ENCODE results near the gene GRIA4. TPM values are rescaled to one million over a fixed set of nuclear protein-coding genes. Genes with fewer than 3 reads are reported as not detected.
"Not testable (repeated sequence)": the region's sequence is repeated elsewhere in the genome, so short reads cannot be mapped to it uniquely, and the experiment has no call there.

The GRIA4 gene
- total and polyA plus RNA-seq, 7 donors = 0.03 to 0.17 (median 0.06) TPM; not detected in 4

GRCh38 chr11:105754716-105755115 lies 144.8 kb downstream of the GRIA4 start:
- no peaks in the 10 kb centered on the region for H3K27me3 ChIP-seq (ENCODE audit: insufficient read depth in 3 of 3, low read length in 2 of 3)
- H3K9me3 ChIP-seq = no peaks in the 10 kb centered on the region
- ATAC-seq (no peak), DNase-seq (no peak)
- WGBS, 3 donors = 78 to 89% (median 81%) methylated on average over 1 of the region's 1 CpG
- no peaks in the 10 kb centered on the region for H3K36me3 ChIP-seq (ENCODE audit: insufficient read depth in 1 of 2, low read depth in 1 of 2)
- intact Hi-C loops (cut with DNase I) = no loop called here
- H3K4me1 ChIP-seq = no peaks in the 10 kb centered on the region
- TF ChIP-seq CTCF (IDR thresholded peaks at IDR 0.05) = no peak
- H3K4me3 ChIP-seq = no peak overlapping the region
- no peak overlapping the region for H3K27ac ChIP-seq

DNA sequence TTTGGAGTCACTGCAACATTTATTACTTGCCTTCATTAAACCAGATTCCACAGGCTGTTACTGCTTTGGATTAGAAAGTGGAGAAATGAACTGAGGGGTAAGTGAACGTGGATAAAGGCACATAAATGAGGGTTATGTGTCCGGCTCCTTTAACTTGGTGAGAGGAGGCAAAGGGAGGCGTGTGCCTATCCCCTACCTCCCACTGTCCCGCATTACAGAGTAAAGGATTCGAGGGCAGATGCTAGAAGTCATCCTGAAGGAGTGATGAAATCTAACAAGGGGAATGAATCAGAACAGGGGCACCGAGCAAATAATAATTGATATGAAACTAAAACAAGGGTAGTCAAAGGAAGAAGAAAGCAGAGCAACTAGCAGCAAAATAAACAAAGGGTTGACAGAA lies 147.2 kb downstream of the GRIA4 start:
- H3K27me3 ChIP-seq (ENCODE audit: insufficient read depth in 3 of 3, low read length in 2 of 3) = no peaks in the 10 kb centered on the region
- no peaks in the 10 kb centered on the region for H3K36me3 ChIP-seq (ENCODE audit: insufficient read depth in 1 of 2, low read depth in 1 of 2)
- no peaks in the 10 kb centered on the region for H3K9me3 ChIP-seq
- ATAC-seq (no peak), DNase-seq (no peak)
- no peak overlapping the region for H3K27ac ChIP-seq
- intact Hi-C loops (cut with DNase I) = no loop called here
- WGBS, 3 donors = 75 to 78% (median 77%) methylated on average over 6 of the region's 6 CpGs
- TF ChIP-seq CTCF (IDR thresholded peaks at IDR 0.05) = no peak
- no peak overlapping the region for H3K4me3 ChIP-seq
- H3K4me1 ChIP-seq = no peaks in the 10 kb centered on the region

DNA sequence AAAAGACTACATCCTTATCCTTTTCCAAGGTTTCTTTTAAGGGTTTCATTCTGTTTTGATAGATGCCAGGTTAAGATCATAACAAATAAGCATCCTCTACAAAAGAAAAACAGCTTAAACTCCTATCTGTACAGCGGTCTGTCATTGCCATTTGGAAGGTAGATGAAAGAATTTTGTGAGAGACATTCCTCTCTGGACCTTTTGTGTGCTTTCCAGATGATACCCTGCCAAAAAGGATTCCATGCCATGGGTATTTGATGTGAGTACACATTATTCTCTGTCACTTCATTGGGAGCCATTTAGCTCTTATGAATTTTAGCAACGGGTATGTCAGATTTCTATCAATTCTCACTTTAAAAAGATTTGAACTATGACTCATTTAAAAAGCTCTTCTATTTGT lies 153.7 kb downstream of the GRIA4 start:
- no peak overlapping the region for H3K4me3 ChIP-seq
- no peaks in the 10 kb centered on the region for H3K9me3 ChIP-seq
- no peaks in the 10 kb centered on the region for H3K36me3 ChIP-seq (ENCODE audit: insufficient read depth in 1 of 2, low read depth in 1 of 2)
- WGBS, 3 donors = 23 to 46% (median 40%) methylated on average over 2 of the region's 2 CpGs
- DNase-seq = no peak
- no peak for ATAC-seq
- H3K27ac ChIP-seq = no peak overlapping the region
- H3K4me1 ChIP-seq = no peaks in the 10 kb centered on the region
- H3K27me3 ChIP-seq (ENCODE audit: insufficient read depth in 3 of 3, low read length in 2 of 3) = no peaks in the 10 kb centered on the region
- no peak for TF ChIP-seq CTCF (IDR thresholded peaks at IDR 0.05)
- intact Hi-C loops (cut with DNase I) = no loop called here

- Histone ChIP-seq H3K27me3 (ENCODE audit: insufficient read depth in 3 of 3, low read length in 2 of 3) (no peaks in the 10 kb centered on the region), H3K4me1 (no peaks in the 10 kb centered on the region), H3K27ac (no peak overlapping the region), H3K36me3 (ENCODE audit: insufficient read depth in 1 of 2, low read depth in 1 of 2) (no peaks in the 10 kb centered on the region), H3K9me3 (no peaks in the 10 kb centered on the region), H3K4me3 (no peak overlapping the region)
- intact Hi-C loops (cut with DNase I) = no loop called here
- no peak for TF ChIP-seq CTCF (IDR thresholded peaks at IDR 0.05)
- DNase-seq = no peak
- ATAC-seq = no peak
Measured at GRCh38 chr11:105767931-105768330, 158.1 kb downstream of the GRIA4 start.

DNA sequence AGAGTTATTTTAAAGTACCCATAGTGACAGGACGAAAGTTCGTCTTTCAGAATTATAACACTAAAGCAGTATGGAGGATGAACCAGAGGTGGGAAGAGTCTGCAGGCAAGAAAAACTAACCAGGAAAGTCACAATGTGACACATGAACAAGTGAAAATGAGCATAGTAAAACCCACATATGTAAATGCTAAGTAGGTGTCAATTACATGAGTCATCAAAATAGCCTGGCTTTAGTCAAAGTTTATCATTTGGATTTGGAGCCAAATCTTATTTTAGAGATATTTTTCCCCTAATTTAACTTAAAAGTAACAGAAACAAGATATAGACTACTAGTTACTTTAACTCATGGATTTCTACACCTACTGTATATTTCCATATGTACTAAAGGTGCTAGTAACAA lies 159.8 kb downstream of the GRIA4 start:
- no peak for TF ChIP-seq CTCF (IDR thresholded peaks at IDR 0.05)
- Histone ChIP-seq H3K27ac (no peak overlapping the region), H3K4me3 (no peak overlapping the region), H3K36me3 (ENCODE audit: insufficient read depth in 1 of 2, low read depth in 1 of 2) (no peaks in the 10 kb centered on the region), H3K4me1 (no peaks in the 10 kb centered on the region), H3K27me3 (ENCODE audit: insufficient read depth in 3 of 3, low read length in 2 of 3) (no peaks in the 10 kb centered on the region), H3K9me3 (no peaks in the 10 kb centered on the region)
- no peak for DNase-seq
- 94 to 100% (median 100%) methylated on average over 2 of the region's 2 CpGs for WGBS, 3 donors
- intact Hi-C loops (cut with DNase I) = no loop called here
- ATAC-seq = no peak

GRCh38 chr11:105773452-105773851 lies 163.6 kb downstream of the GRIA4 start:
- not testable (repeated sequence) for DNase-seq; H3K36me3 ChIP-seq (ENCODE audit: insufficient read depth in 1 of 2, low read depth in 1 of 2); H3K4me3 ChIP-seq

More at GRCh38 chr11:105773452-105773851, 163.6 kb downstream of the GRIA4 start:
- ATAC-seq; H3K27ac ChIP-seq; intact Hi-C loops (cut with DNase I); H3K27me3 ChIP-seq (ENCODE audit: insufficient read depth in 3 of 3, low read length in 2 of 3); H3K9me3 ChIP-seq; H3K4me1 ChIP-seq: not testable (repeated sequence)
- 92 to 98% (median 95%) methylated on average over 3 of the region's 3 CpGs for WGBS, 3 donors

All from psoas muscle (tissue), 8 donors.